ENCODE data around the gene IGFBP4.

The IGFBP4 gene

GRCh38 chr17:40432864-40433528 is 10.3 kb upstream of the IGFBP4 start:
- no peak for DNase-seq (ENCODE audit: low read depth)

GRCh38 chr17:40433551-40434415 is 9.5 kb upstream of the IGFBP4 start:
- no peak for DNase-seq (ENCODE audit: low read depth)

- DNase-seq (ENCODE audit: low read depth), result no peak
These were observed 6.6 kb upstream of the IGFBP4 start for GRCh38 chr17:40436636-40437035.

- DNase-seq (ENCODE audit: low read depth), result no peak
These were observed 6.0 kb upstream of the IGFBP4 start for GRCh38 chr17:40437095-40437732.

- DNase-seq (ENCODE audit: low read depth), result no peak
These were observed 3.1 kb upstream of the IGFBP4 start for GRCh38 chr17:40440166-40440565.

GRCh38 chr17:40442392-40443195 is 656 bp upstream of the IGFBP4 start:
- DNase-seq (ENCODE audit: low read depth), result no peak

GRCh38 chr17:40443988-40444899 is 994 bp downstream of the IGFBP4 start:
- DNase-seq (ENCODE audit: low read depth), result no peak

- DNase-seq (ENCODE audit: low read depth), result no peak
These were observed 2.7 kb downstream of the IGFBP4 start for GRCh38 chr17:40445751-40446468.

- DNase-seq (ENCODE audit: low read depth), result no peak
These were observed 3.9 kb downstream of the IGFBP4 start for GRCh38 chr17:40447148-40447644.

- DNase-seq (ENCODE audit: low read depth), result no peak
These were observed 4.6 kb downstream of the IGFBP4 start for GRCh38 chr17:40447806-40448205.

- DNase-seq (ENCODE audit: low read depth), result no peak
These were observed 5.0 kb downstream of the IGFBP4 start for GRCh38 chr17:40448213-40448638.

GRCh38 chr17:40448639-40449261 is 5.5 kb downstream of the IGFBP4 start:
- DNase-seq (ENCODE audit: low read depth), result no peak

- no peak for DNase-seq (ENCODE audit: low read depth)
These were observed 6.9 kb downstream of the IGFBP4 start for GRCh38 chr17:40450175-40450574.

GRCh38 chr17:40451420-40451819 is 8.2 kb downstream of the IGFBP4 start:
- no peak for DNase-seq (ENCODE audit: low read depth)

GRCh38 chr17:40452216-40452787 is 9.1 kb downstream of the IGFBP4 start:
- no peak for DNase-seq (ENCODE audit: low read depth)

- no peak for DNase-seq (ENCODE audit: low read depth)
These were observed 9.7 kb downstream of the IGFBP4 start for GRCh38 chr17:40452921-40453378.

GRCh38 chr17:40453881-40454612 is 10.8 kb downstream of the IGFBP4 start:
- DNase-seq (ENCODE audit: low read depth), result no peak

GRCh38 chr17:40454613-40454995 is 11.4 kb downstream of the IGFBP4 start:
- DNase-seq (ENCODE audit: low read depth), result no peak
